Measurements from ENCODE around the gene CHST4.
"Not testable (repeated sequence)": the region's sequence is repeated elsewhere in the genome, so short reads cannot be mapped to it uniquely, and the experiment has no call there.

CHST4 gene

GRCh38 chr16:71524566-71525553 is 1.4 kb upstream of the CHST4 start:
- peak; percentile 77 for FAIRE-seq

- no peak for FAIRE-seq
Observed at GRCh38 chr16:71528257-71528656, 2.0 kb downstream of the CHST4 start.

- no peak for FAIRE-seq
Observed at GRCh38 chr16:71528863-71529262, 2.6 kb downstream of the CHST4 start.

GRCh38 chr16:71532366-71532765 is 6.1 kb downstream of the CHST4 start:
- no peak for FAIRE-seq

GRCh38 chr16:71536752-71537499 is 10.7 kb downstream of the CHST4 start:
- no peak for FAIRE-seq

GRCh38 chr16:71537643-71538042 is 11.4 kb downstream of the CHST4 start:
- FAIRE-seq: no peak

GRCh38 chr16:71542377-71542776 is 16.2 kb downstream of the CHST4 start:
- FAIRE-seq: no peak

- FAIRE-seq: no peak
Observed at GRCh38 chr16:71547168-71547567, 20.9 kb downstream of the CHST4 start.

- no peak for FAIRE-seq
Observed at GRCh38 chr16:71552698-71553503, 26.7 kb downstream of the CHST4 start.

- FAIRE-seq: no peak
Observed at GRCh38 chr16:71555230-71555891, 29.1 kb downstream of the CHST4 start.

GRCh38 chr16:71557299-71557698 is 31.1 kb downstream of the CHST4 start:
- no peak for FAIRE-seq

GRCh38 chr16:71557954-71558582 is 31.8 kb downstream of the CHST4 start:
- FAIRE-seq: no peak

GRCh38 chr16:71559855-71560254 is 33.6 kb downstream of the CHST4 start:
- FAIRE-seq: no peak

- not testable (repeated sequence) for FAIRE-seq
Observed at GRCh38 chr16:71561886-71562285, 35.7 kb downstream of the CHST4 start.

- no peak for FAIRE-seq
Observed at GRCh38 chr16:71562552-71562951, 36.3 kb downstream of the CHST4 start.

- no peak for FAIRE-seq
Observed at GRCh38 chr16:71564335-71564967, 38.2 kb downstream of the CHST4 start.

GRCh38 chr16:71565812-71566700 is 39.8 kb downstream of the CHST4 start:
- no peak for FAIRE-seq

- no peak for FAIRE-seq
Observed at GRCh38 chr16:71567931-71568330, 41.7 kb downstream of the CHST4 start.

- no peak for FAIRE-seq
Observed at GRCh38 chr16:71568551-71568950, 42.3 kb downstream of the CHST4 start.

GRCh38 chr16:71569621-71570020 is 43.4 kb downstream of the CHST4 start:
- FAIRE-seq: no peak

Measured in A204.1 (cell line).